Mesothelial cell of epicardium (in vitro differentiated cells): ENCODE data around the gene PRAMEF7. TPM values are rescaled to one million over a fixed set of nuclear protein-coding genes. Genes with fewer than 3 reads are reported as not detected.
"Not testable (repeated sequence)": the region's sequence is repeated elsewhere in the genome, so short reads cannot be mapped to it uniquely, and the experiment has no call there.

ENCODE experiments used
- DNase-seq, 2 experiments: peaks; one replicate each; pipeline ENCODE4 v3.0.0; 2021; ENCODE audit warnings: low spot score in 2 of 2; ENCODE audit not compliant: unreplicated experiment in 2 of 2
- H3K27ac Mint-ChIP-seq: 2 replicates; pipeline ENCODE4 v1.8.0; 2021; ENCODE audit warnings: mixed read lengths
- H3K27me3 Mint-ChIP-seq: 2 replicates; pipeline ENCODE4 v1.8.0; 2021; ENCODE audit warnings: low read depth, mixed read lengths
- H3K36me3 Mint-ChIP-seq: 2 replicates; pipeline ENCODE4 v1.8.0; 2021; ENCODE audit warnings: mixed read lengths
- H3K4me1 Mint-ChIP-seq: 2 replicates; pipeline ENCODE4 v1.8.0; 2021; ENCODE audit warnings: mixed read lengths
- H3K4me3 Mint-ChIP-seq: 2 replicates; pipeline ENCODE4 v1.8.0; 2021; ENCODE audit warnings: mild to moderate bottlenecking, moderate library complexity, mixed read lengths
- H3K9me3 Mint-ChIP-seq: 2 replicates; pipeline ENCODE4 v1.8.0; 2021; ENCODE audit warnings: mixed read lengths
- total RNA-seq: library from RNA; stranded (reverse); gene quantifications from 3 replicates; pipeline ENCODE4 v1.2.1, GENCODE V29; 2021

The PRAMEF7 gene
- not detected in 3 replicates for total RNA-seq

- H3K9me3 Mint-ChIP-seq, H3K27me3 Mint-ChIP-seq, H3K36me3 Mint-ChIP-seq, H3K4me1 Mint-ChIP-seq, DNase-seq, H3K4me3 Mint-ChIP-seq, H3K27ac Mint-ChIP-seq: not testable (repeated sequence)
Measured at GRCh38 chr1:12916310-12916709, at the start of gene PRAMEF7. Gene PRAMEF7, plus strand, starts transcription at chr1:12916610. Its CDS starts 1,083 bp downstream, at chr1:12917693.

GRCh38 chr1:12878453-12878852 lies 38.0 kb upstream of the PRAMEF7 start:
- not testable (repeated sequence) for H3K9me3 Mint-ChIP-seq, H3K36me3 Mint-ChIP-seq, H3K27me3 Mint-ChIP-seq, H3K27ac Mint-ChIP-seq, H3K4me3 Mint-ChIP-seq, H3K4me1 Mint-ChIP-seq, DNase-seq

- not testable (repeated sequence) for H3K4me1 Mint-ChIP-seq, H3K27ac Mint-ChIP-seq, H3K36me3 Mint-ChIP-seq, DNase-seq, H3K9me3 Mint-ChIP-seq, H3K4me3 Mint-ChIP-seq, H3K27me3 Mint-ChIP-seq
Measured at GRCh38 chr1:12886101-12886500, 30.3 kb upstream of the PRAMEF7 start, which contains the start of gene PRAMEF4. Gene PRAMEF4, minus strand, starts transcription at chr1:12886201. Its CDS starts 2,807 bp downstream, at chr1:12883394.

- H3K4me3 Mint-ChIP-seq, H3K9me3 Mint-ChIP-seq, H3K27ac Mint-ChIP-seq, H3K27me3 Mint-ChIP-seq, H3K4me1 Mint-ChIP-seq, DNase-seq, H3K36me3 Mint-ChIP-seq: not testable (repeated sequence)
Measured at GRCh38 chr1:12898170-12898569, 18.2 kb upstream of the PRAMEF7 start, which contains the start of gene PRAMEF10. Gene PRAMEF10, minus strand, starts transcription at chr1:12898270. Its CDS starts 2,423 bp downstream, at chr1:12895847.

GRCh38 chr1:12899186-12899585 lies 17.2 kb upstream of the PRAMEF7 start:
- not testable (repeated sequence) for H3K4me1 Mint-ChIP-seq, H3K9me3 Mint-ChIP-seq

GRCh38 chr1:12903793-12904572 lies 12.4 kb upstream of the PRAMEF7 start:
- DNase-seq, H3K36me3 Mint-ChIP-seq, H3K4me1 Mint-ChIP-seq, H3K4me3 Mint-ChIP-seq, H3K27me3 Mint-ChIP-seq, H3K27ac Mint-ChIP-seq, H3K9me3 Mint-ChIP-seq: not testable (repeated sequence)

More at GRCh38 chr1:12899186-12899585, 17.2 kb upstream of the PRAMEF7 start:
- H3K27ac Mint-ChIP-seq, H3K27me3 Mint-ChIP-seq, H3K36me3 Mint-ChIP-seq, H3K4me3 Mint-ChIP-seq, DNase-seq: not testable (repeated sequence)

GRCh38 chr1:12921749-12922148 lies 5.3 kb downstream of the PRAMEF7 start:
- not testable (repeated sequence) for H3K27ac Mint-ChIP-seq, DNase-seq, H3K9me3 Mint-ChIP-seq, H3K27me3 Mint-ChIP-seq, H3K36me3 Mint-ChIP-seq, H3K4me1 Mint-ChIP-seq, H3K4me3 Mint-ChIP-seq

- H3K27me3 Mint-ChIP-seq, H3K4me3 Mint-ChIP-seq, DNase-seq, H3K27ac Mint-ChIP-seq, H3K4me1 Mint-ChIP-seq, H3K9me3 Mint-ChIP-seq, H3K36me3 Mint-ChIP-seq: not testable (repeated sequence)
Measured at GRCh38 chr1:12924368-12924767, 8.0 kb downstream of the PRAMEF7 start.

- H3K36me3 Mint-ChIP-seq, DNase-seq, H3K4me1 Mint-ChIP-seq, H3K27me3 Mint-ChIP-seq, H3K9me3 Mint-ChIP-seq, H3K27ac Mint-ChIP-seq, H3K4me3 Mint-ChIP-seq: not testable (repeated sequence)
Measured at GRCh38 chr1:12947480-12947879, 31.1 kb downstream of the PRAMEF7 start, which contains the start of gene PRAMEF6. Gene PRAMEF6, minus strand, starts transcription at chr1:12947580. Its CDS starts 5,062 bp downstream, at chr1:12942518.

Other genes starting within 250 kb of the PRAMEF7 start
- not detected in 3 replicates for gene AADACL3, start 200.5 kb upstream of the PRAMEF7 start, total RNA-seq
- not detected in 3 replicates for gene CFAP107, start 170.4 kb upstream of the PRAMEF7 start, total RNA-seq
- not detected in 3 replicates for gene PRAMEF12, start 142.9 kb upstream of the PRAMEF7 start, total RNA-seq
- gene PRAMEF1, start 125.2 kb upstream of the PRAMEF7 start, total RNA-seq = not detected in 3 replicates
- gene PRAMEF11, start 85.2 kb upstream of the PRAMEF7 start, total RNA-seq = not detected in 3 replicates
- not detected in 3 replicates for gene HNRNPCL1, start 67.9 kb upstream of the PRAMEF7 start, total RNA-seq
- not detected in 3 replicates for gene PRAMEF2, start 59.5 kb upstream of the PRAMEF7 start, total RNA-seq
- not detected in 3 replicates for gene PRAMEF4, start 30.4 kb upstream of the PRAMEF7 start, total RNA-seq
- gene PRAMEF10, start 18.3 kb upstream of the PRAMEF7 start, total RNA-seq = not detected in 3 replicates
- not detected in 3 replicates for gene PRAMEF6, start 31.0 kb downstream of the PRAMEF7 start, total RNA-seq
- gene PRAMEF27, start 140.0 kb downstream of the PRAMEF7 start, total RNA-seq = not detected in 3 replicates
- gene HNRNPCL3, start 144.2 kb downstream of the PRAMEF7 start, total RNA-seq = not detected in 3 replicates
- gene PRAMEF25, start 154.2 kb downstream of the PRAMEF7 start, total RNA-seq = not detected in 3 replicates
- gene HNRNPCL2, start 200.2 kb downstream of the PRAMEF7 start, total RNA-seq = not detected in 3 replicates
- not detected in 3 replicates for gene PRAMEF26, start 239.4 kb downstream of the PRAMEF7 start, total RNA-seq
- not detected in 3 replicates for gene HNRNPCL4, start 249.0 kb downstream of the PRAMEF7 start, total RNA-seq